ENCODE results near the gene NRIP3.
"Not testable (repeated sequence)": the region's sequence is repeated elsewhere in the genome, so short reads cannot be mapped to it uniquely, and the experiment has no call there.

The NRIP3 gene

GRCh38 chr11:9016916-9017642 lies 13.3 kb upstream of the NRIP3 start:
- no peak for DNase-seq (ENCODE audit: low read depth)

GRCh38 chr11:9015677-9016076 lies 11.9 kb upstream of the NRIP3 start:
- DNase-seq (ENCODE audit: low read depth): peak; percentile 35

GRCh38 chr11:9014826-9015225 lies 11.0 kb upstream of the NRIP3 start:
- no peak for DNase-seq (ENCODE audit: low read depth)

- DNase-seq (ENCODE audit: low read depth): no peak
Observed at GRCh38 chr11:9013373-9013772, 9.6 kb upstream of the NRIP3 start.

- not testable (repeated sequence) for DNase-seq (ENCODE audit: low read depth)
Observed at GRCh38 chr11:9009538-9009937, 5.7 kb upstream of the NRIP3 start.

GRCh38 chr11:9008661-9009060 lies 4.9 kb upstream of the NRIP3 start:
- DNase-seq (ENCODE audit: low read depth): no peak

- DNase-seq (ENCODE audit: low read depth): no peak
Observed at GRCh38 chr11:9008011-9008550, 4.3 kb upstream of the NRIP3 start.

- no peak for DNase-seq (ENCODE audit: low read depth)
Observed at GRCh38 chr11:9005087-9005486, 1.3 kb upstream of the NRIP3 start.

- DNase-seq (ENCODE audit: low read depth): no peak
Observed at GRCh38 chr11:9004183-9004926, 554 bp upstream of the NRIP3 start.

GRCh38 chr11:9002920-9003572 lies 755 bp downstream of the NRIP3 start:
- no peak for DNase-seq (ENCODE audit: low read depth)

GRCh38 chr11:9001736-9002135 lies 2.1 kb downstream of the NRIP3 start:
- DNase-seq (ENCODE audit: low read depth): no peak

- no peak for DNase-seq (ENCODE audit: low read depth)
Observed at GRCh38 chr11:8998017-8998416, 5.8 kb downstream of the NRIP3 start.

GRCh38 chr11:8997451-8997850 lies 6.3 kb downstream of the NRIP3 start:
- no peak for DNase-seq (ENCODE audit: low read depth)

- no peak for DNase-seq (ENCODE audit: low read depth)
Observed at GRCh38 chr11:8989453-8989852, 14.3 kb downstream of the NRIP3 start.

GRCh38 chr11:8988329-8989234 lies 15.2 kb downstream of the NRIP3 start:
- no peak for DNase-seq (ENCODE audit: low read depth)

GRCh38 chr11:8987446-8987845 lies 16.4 kb downstream of the NRIP3 start:
- DNase-seq (ENCODE audit: low read depth): no peak

- DNase-seq (ENCODE audit: low read depth): not testable (repeated sequence)
Observed at GRCh38 chr11:8986772-8987171, 17.0 kb downstream of the NRIP3 start.

GRCh38 chr11:8985462-8985861 lies 18.3 kb downstream of the NRIP3 start:
- DNase-seq (ENCODE audit: low read depth): no peak

GRCh38 chr11:8983552-8983951 lies 20.2 kb downstream of the NRIP3 start:
- DNase-seq (ENCODE audit: low read depth): no peak

- no peak for DNase-seq (ENCODE audit: low read depth)
Observed at GRCh38 chr11:8980485-8980884, 23.3 kb downstream of the NRIP3 start.

GRCh38 chr11:8979365-8979764 lies 24.4 kb downstream of the NRIP3 start:
- DNase-seq (ENCODE audit: low read depth): not testable (repeated sequence)

GRCh38 chr11:8973121-8973520 lies 30.7 kb downstream of the NRIP3 start:
- DNase-seq (ENCODE audit: low read depth): no peak
